Measurements from ENCODE around the gene TRIM26.

- TF ChIP-seq POLR2A (IDR thresholded peaks at IDR 0.05) = no peak
- TF ChIP-seq, protein P1, sequence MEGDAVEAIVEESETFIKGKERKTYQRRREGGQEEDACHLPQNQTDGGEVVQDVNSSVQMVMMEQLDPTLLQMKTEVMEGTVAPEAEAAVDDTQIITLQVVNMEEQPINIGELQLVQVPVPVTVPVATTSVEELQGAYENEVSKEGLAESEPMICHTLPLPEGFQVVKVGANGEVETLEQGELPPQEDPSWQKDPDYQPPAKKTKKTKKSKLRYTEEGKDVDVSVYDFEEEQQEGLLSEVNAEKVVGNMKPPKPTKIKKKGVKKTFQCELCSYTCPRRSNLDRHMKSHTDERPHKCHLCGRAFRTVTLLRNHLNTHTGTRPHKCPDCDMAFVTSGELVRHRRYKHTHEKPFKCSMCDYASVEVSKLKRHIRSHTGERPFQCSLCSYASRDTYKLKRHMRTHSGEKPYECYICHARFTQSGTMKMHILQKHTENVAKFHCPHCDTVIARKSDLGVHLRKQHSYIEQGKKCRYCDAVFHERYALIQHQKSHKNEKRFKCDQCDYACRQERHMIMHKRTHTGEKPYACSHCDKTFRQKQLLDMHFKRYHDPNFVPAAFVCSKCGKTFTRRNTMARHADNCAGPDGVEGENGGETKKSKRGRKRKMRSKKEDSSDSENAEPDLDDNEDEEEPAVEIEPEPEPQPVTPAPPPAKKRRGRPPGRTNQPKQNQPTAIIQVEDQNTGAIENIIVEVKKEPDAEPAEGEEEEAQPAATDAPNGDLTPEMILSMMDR (IDR thresholded peaks at IDR 0.05) = no peak
Observed at GRCh38 chr6:30185846-30186484, 27.2 kb downstream of the TRIM26 start.
